ENCODE data around the gene ORC6.

ORC6 gene

GRCh38 chr16:46701615-46702014 is 12.2 kb downstream of the ORC6 start:
- no peak for DNase-seq (ENCODE audit: low read depth, low spot score)

DNA sequence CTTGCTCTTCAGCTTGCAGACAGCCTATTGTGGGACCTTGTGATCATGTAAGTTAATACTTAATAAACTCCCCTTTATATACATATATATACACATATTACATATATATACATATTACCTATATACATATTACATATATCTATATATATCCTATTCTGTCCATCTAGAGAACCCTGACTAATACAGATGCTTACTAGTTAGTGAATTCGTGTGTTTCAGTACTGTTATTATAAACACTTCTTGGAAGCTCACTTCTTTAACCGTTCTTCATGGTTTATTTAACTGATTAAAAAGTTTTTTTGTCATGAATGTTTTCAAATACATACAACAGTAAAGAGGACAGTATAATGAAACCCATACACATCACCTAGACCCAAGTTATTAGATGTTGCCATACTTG is 12.6 kb downstream of the ORC6 start:
- no peak for DNase-seq (ENCODE audit: low read depth, low spot score)

GRCh38 chr16:46706642-46707041 is 17.2 kb downstream of the ORC6 start:
- no peak for DNase-seq (ENCODE audit: low read depth, low spot score)

- no peak for DNase-seq (ENCODE audit: low read depth, low spot score)
Measured at GRCh38 chr16:46709469-46710005, 20.1 kb downstream of the ORC6 start.

DNA sequence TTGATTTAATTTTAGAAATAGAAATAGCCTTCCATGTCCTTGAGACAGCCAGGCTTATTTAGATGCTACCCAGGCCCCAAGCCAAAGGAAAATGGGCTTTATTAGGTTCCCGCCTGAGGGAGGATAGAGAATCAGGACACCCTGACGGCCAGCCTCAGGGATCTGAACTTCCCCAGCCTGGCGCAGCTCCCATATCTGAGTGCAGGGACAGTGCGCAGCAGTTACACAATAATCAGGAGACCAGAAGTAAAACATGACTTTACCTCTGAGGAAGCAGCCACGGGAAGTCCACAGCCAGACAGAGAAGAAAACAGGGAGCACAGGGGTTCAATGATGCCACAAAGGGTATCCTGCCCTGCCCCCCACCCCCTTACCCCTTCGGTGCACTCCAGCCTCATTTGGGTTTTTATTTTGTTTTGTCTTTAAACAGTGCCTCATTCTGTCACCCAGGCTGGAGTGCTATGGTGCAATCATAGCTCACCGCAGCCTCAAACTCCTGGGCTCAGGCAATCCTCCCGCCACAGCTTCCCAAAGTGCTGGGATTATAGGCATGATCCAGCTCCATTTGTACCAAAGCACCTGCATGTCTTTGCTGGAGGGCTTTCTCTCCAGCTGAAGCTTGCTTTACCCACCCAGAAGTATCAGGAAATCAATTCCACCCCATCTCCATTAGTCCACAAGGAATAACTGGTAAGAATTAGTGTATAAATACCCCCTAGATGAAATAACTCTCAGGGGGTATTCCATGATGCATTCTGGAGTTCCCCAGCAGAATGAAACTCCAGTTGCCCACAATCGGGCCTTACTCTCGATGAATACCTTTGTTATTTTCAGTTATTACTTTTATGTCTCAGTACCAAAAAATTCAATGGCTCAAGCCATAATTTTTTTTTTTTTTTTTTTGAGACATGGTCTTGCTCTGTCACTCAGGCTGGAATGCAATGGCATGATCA is 21.9 kb downstream of the ORC6 start:
- DNase-seq (ENCODE audit: low read depth, low spot score), result no peak

GRCh38 chr16:46712911-46713310 is 23.5 kb downstream of the ORC6 start:
- no peak for DNase-seq (ENCODE audit: low read depth, low spot score)

DNA sequence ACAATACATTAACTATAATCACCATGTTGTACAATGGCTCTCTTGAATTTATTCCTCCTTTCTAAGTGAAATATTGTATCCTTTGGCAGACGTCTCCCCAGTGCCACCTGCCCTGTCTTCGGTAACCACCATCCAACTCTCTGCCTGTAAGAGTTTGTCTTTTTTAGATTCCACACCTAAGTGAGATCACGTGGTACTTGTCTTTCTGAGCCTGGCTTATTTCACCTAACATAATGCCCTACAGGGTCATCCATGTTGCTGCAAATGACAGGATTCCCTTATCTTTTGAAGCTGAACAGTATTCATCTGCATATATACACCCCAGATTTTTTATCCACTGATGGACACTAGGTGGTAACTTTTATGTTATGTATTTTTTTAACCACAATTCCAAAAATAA is 24.2 kb downstream of the ORC6 start:
- no peak for DNase-seq (ENCODE audit: low read depth, low spot score)

DNA sequence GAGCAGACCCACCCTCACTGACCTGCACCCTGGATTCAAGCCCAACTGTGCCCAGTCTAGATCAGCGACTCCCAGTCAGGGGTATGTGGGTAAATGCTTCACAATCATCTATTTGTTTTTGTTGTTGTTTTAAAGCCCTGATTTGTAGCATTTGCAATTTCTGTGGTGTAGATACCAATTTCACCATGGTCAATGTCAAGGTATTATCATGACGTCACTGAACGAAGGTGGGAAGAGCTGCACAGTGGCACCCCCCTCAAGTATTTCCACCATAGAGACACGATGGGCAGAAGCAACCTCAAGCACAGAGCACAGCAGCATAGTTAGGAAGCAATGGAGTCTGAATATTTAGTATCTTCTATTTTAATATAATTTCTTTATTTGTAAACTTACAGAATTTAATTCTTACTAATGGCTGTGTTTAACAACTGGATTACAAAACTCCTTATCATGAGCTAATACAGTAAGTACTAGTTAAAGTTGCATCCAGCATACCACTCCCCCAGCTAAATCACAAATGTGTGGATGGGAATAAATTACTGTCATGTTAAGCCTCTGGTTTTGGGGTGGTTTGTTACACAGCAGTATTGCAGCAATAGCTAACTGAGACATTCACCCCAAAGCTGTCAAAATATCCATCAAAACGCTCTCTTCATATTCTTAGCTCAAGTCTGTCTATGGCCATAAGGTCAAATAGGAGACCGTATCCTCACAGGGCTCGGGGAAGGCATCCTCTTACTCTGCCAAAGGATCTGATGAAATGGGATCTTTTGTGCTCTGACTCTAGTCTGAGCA is 25.5 kb downstream of the ORC6 start:
- no peak for DNase-seq (ENCODE audit: low read depth, low spot score)

- DNase-seq (ENCODE audit: low read depth, low spot score), result no peak
Measured at GRCh38 chr16:46715769-46716305, 26.4 kb downstream of the ORC6 start.

GRCh38 chr16:46717692-46718091 is 28.2 kb downstream of the ORC6 start:
- no peak for DNase-seq (ENCODE audit: low read depth, low spot score)

GRCh38 chr16:46718214-46718613 is 28.8 kb downstream of the ORC6 start:
- DNase-seq (ENCODE audit: low read depth, low spot score), result no peak

DNA sequence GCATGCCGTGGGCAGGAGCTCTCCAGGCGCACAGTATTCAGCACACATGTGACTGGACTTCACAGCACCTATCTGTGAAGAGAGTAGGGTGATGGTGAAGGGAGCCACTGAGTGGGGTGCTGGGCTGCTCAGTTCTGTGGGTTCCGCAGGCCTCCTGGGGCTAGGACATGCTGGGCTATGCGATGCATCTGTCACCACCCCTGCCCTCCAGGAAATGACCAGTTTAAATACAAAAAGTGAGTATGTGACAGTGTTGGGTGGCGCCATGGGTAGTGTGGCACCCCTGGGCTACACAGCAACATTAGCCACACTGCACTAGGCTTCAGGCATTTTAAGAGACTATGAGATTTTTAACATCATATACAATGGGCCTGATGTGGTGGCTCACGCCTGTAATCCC is 30.1 kb downstream of the ORC6 start:
- no peak for DNase-seq (ENCODE audit: low read depth, low spot score)

DNA sequence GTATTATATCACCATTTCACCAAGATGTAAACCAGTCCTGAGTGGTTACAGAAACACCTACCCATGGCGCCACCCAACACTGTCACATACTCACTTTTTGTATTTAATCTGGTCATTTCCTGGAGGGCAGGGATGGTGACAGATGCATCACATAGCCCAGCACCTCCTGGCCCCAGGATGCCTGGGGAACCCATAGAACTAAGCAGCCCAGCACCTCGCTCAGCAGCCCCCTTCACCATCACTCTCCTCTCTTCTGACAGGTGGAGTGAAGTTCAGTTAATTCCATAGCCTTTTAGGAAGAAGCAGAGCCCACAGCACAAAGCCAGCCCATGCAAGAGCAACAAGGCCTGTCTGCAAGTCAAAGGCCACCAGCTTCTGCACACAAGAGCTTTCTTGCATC is 31.2 kb downstream of the ORC6 start:
- no peak for DNase-seq (ENCODE audit: low read depth, low spot score)

- no peak for DNase-seq (ENCODE audit: low read depth, low spot score)
Measured at GRCh38 chr16:46721885-46722284, 32.4 kb downstream of the ORC6 start.

DNA sequence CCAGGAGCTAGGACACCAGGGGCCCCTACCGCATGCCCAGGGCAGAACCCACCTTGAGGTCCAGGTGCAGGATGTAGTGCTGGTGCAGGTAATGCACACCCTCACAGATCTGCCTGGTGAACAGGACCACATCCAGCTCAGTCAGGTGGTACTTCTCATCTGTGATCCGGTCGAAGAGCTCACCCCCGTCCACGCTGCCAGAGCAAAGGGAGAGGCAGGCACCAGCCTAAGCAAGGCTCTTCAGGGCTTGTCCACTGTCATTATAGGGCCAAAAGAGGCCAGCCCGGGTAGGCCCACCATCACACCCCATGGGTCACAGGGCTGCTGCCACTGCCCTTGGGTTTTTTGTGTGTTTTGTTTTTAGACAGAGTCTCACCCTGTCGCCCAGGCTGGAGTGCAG is 37.7 kb downstream of the ORC6 start:
- no peak for DNase-seq (ENCODE audit: low read depth, low spot score)

- DNase-seq (ENCODE audit: low read depth, low spot score), result no peak
Measured at GRCh38 chr16:46727630-46728029, 38.2 kb downstream of the ORC6 start.

DNA sequence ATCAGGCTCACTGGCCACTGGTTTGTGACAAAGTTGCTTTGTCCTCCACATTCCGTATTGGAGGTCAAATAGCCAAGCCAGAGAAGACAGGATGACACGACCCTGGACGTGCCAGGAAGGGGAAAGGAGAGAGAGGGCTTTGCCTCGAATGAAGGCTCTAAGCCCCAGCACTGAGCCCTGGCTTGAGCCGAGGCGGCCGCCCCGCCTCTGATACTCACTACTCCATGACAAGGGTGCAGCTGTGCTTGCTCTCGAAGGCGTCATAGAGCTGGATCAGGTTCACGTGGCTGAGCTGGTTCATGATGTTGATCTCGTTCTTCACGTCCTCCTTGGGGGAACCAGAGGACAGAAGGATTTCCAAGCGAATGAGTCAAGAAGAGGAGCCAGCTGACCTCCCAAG is 39.3 kb downstream of the ORC6 start:
- DNase-seq (ENCODE audit: low read depth, low spot score), result no peak

DNA sequence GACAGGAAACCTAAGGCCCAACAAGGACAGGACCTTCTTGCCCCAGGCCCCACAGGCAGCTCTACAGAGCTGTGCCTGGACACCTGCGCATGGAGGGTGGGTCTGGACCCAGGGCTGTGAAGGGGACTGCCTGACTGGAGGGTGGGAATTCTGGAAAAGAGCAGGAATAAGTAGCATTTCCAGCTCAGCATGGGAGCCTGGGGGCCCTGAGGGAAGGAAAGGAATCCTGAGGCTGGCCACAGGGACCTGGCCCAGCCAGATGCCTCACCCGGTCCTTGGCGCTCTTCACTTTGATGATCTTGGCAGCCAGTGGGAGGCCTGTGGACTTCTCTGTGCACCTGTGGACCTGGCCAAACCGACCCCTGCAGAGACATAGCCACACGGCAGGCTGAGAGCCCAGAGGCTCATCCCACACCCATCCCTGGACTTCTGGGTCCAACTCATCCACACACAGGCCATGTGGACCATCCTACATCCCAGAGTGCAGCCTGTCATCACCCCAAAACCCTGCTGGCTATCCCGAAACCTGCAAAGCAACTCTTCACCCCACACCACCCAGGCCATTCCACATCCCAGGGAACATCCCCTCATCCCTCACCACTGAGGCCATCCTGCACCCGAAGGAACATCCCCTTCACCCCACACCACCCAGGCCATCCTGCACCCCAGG is 40.0 kb downstream of the ORC6 start:
- no peak for DNase-seq (ENCODE audit: low read depth, low spot score)

GRCh38 chr16:46730126-46730525 is 40.7 kb downstream of the ORC6 start:
- no peak for DNase-seq (ENCODE audit: low read depth, low spot score)

GRCh38 chr16:46730801-46731690 is 41.6 kb downstream of the ORC6 start:
- no peak for DNase-seq (ENCODE audit: low read depth, low spot score)

Measured in iPS DF 19.7 (cell line).